IMR-90 (cell line): ENCODE results near the gene PRKRA. TPM values are rescaled to one million over a fixed set of nuclear protein-coding genes. Genes with fewer than 3 reads are reported as not detected.
"Not testable (repeated sequence)": the region's sequence is repeated elsewhere in the genome, so short reads cannot be mapped to it uniquely, and the experiment has no call there.

Experiments
- ATAC-seq: fragments of 200-7000 bp; cut with Tn5 transposase; 2 replicates; pipeline ENCODE4 v1.9.1; 2020; ENCODE audit warnings: low read depth, mild to moderate bottlenecking, moderate library complexity
- BruUV-seq: library from RNA; stranded (reverse); fragments of 400-500 nt; replicated peaks from 2 replicates; lab custom pipeline; 2021; lab: Mats Ljungman, UMichigan
- CTCF ChIA-PET: fragments of 300-600 bp; formaldehyde crosslinking; extraction: SDS; loops from one replicate; lab custom pipeline; 2021; ENCODE audit warnings: antibody characterized with exemption; lab: Yijun Ruan, JAX
- POLR2A ChIA-PET: fragments of 300-600 bp; sonication (Branson Sonifier 250); formaldehyde crosslinking; loops from one replicate; lab custom pipeline; 2022; ENCODE audit warnings: antibody characterized with exemption; ENCODE audit not compliant: unreplicated experiment; lab: Charles Lee
- DNase-seq: peaks from one replicate; pipeline ENCODE4 v3.0.0; 2013
- H2AFZ ChIP-seq: replicated peaks from 2 replicates; pipeline ENCODE3; 2013; ENCODE audit warnings: low read length, mild to moderate bottlenecking; ENCODE audit not compliant: poor library complexity
- H2AK5ac ChIP-seq: 2 replicates; pipeline ENCODE4 v1.6.1; 2013; ENCODE audit warnings: low read depth, low read length, inconsistent platforms
- H2AK9ac ChIP-seq: replicated peaks from 2 replicates; pipeline ENCODE3; 2013; ENCODE audit warnings: mild to moderate bottlenecking, low read depth, low read length, moderate library complexity; ENCODE audit not compliant: poor library complexity
- H2BK120ac ChIP-seq: 2 replicates; pipeline ENCODE4 v1.6.1; 2013; ENCODE audit warnings: low read depth, low read length, inconsistent platforms
- H2BK15ac ChIP-seq: 3 replicates; pipeline ENCODE4 v1.6.1; 2013; ENCODE audit warnings: low read depth, low read length, inconsistent platforms
- H2BK20ac ChIP-seq: 2 replicates; pipeline ENCODE4 v1.6.1; 2013; ENCODE audit warnings: low read depth, mild to moderate bottlenecking, inconsistent platforms, low read length, moderate library complexity
- H2BK5ac ChIP-seq: 2 replicates; pipeline ENCODE4 v1.6.1; 2013; ENCODE audit warnings: mild to moderate bottlenecking, low read depth, low read length, inconsistent platforms; ENCODE audit not compliant: poor library complexity, severe bottlenecking
- H3K14ac ChIP-seq: replicated peaks from 2 replicates; pipeline ENCODE4 v1.6.1; 2013; ENCODE audit warnings: low read depth, low read length, inconsistent platforms
- H3K18ac ChIP-seq: 2 replicates; pipeline ENCODE4 v1.6.1; 2013; ENCODE audit warnings: low read depth, low read length, control low read depth
- H3K23ac ChIP-seq: 2 replicates; pipeline ENCODE4 v1.6.1; 2013; ENCODE audit warnings: low read depth, low read length, inconsistent platforms
- H3K27ac ChIP-seq: 2 replicates; pipeline ENCODE4 v1.5.1; 2013; ENCODE audit warnings: mild to moderate bottlenecking, control low read depth, low read length; ENCODE audit not compliant: insufficient read depth
- H3K27me3 ChIP-seq: 2 replicates; pipeline ENCODE4 v1.6.1; 2013; ENCODE audit warnings: low read length; ENCODE audit not compliant: control insufficient read depth, insufficient read depth
- H3K36me3 ChIP-seq: 2 replicates; pipeline ENCODE4 v1.6.1; 2013; ENCODE audit warnings: low read length, mixed read lengths; ENCODE audit not compliant: control insufficient read depth, insufficient read depth
- H3K4ac ChIP-seq: 2 replicates; pipeline ENCODE4 v1.6.1; 2013; ENCODE audit warnings: low read depth, low read length, inconsistent platforms
- H3K4me1 ChIP-seq: 2 replicates; pipeline ENCODE4 v1.6.1; 2013; ENCODE audit warnings: low read length, mixed read lengths; ENCODE audit not compliant: control insufficient read depth, insufficient read depth
- H3K4me2 ChIP-seq: 2 replicates; pipeline ENCODE4 v1.6.1; 2013; ENCODE audit warnings: low read depth, mild to moderate bottlenecking, control low read depth, low read length, moderate library complexity
- H3K4me3 ChIP-seq: 2 replicates; pipeline ENCODE4 v1.5.1; 2013; ENCODE audit warnings: low read depth, mild to moderate bottlenecking, control low read depth, low read length, moderate library complexity; ENCODE audit not compliant: insufficient read depth
- H3K56ac ChIP-seq: 2 replicates; pipeline ENCODE4 v1.6.1; 2013; ENCODE audit warnings: low read length, inconsistent platforms; ENCODE audit not compliant: insufficient read depth; ENCODE audit errors: extremely low read depth
- H3K79me1 ChIP-seq, 2 experiments: 2 replicates each; pipeline ENCODE4 v1.6.1; 2013; ENCODE audit warnings: low read length in 2 of 2, inconsistent platforms in 1 of 2, low read depth in 1 of 2
- H3K9ac ChIP-seq: 2 replicates; pipeline ENCODE4 v1.6.1; 2013; ENCODE audit warnings: low read depth, low read length, control low read depth
- H3K9me1 ChIP-seq: 2 replicates; pipeline ENCODE4 v1.6.1; 2013; ENCODE audit warnings: low read length, inconsistent platforms; ENCODE audit not compliant: insufficient read depth
- H3K9me3 ChIP-seq: 2 replicates; pipeline ENCODE4 v1.6.1; 2013; ENCODE audit warnings: low read length; ENCODE audit not compliant: control insufficient read depth, insufficient read depth
- H4K20me1 ChIP-seq: 2 replicates; pipeline ENCODE4 v1.6.1; 2013; ENCODE audit warnings: low read length, inconsistent platforms; ENCODE audit not compliant: insufficient read depth
- H4K5ac ChIP-seq: 2 replicates; pipeline ENCODE4 v1.6.1; 2013; ENCODE audit warnings: mild to moderate bottlenecking, low read depth, low read length, control low read depth
- H4K8ac ChIP-seq, 2 experiments: 2 replicates each; pipeline ENCODE4 v1.6.1; 2013; ENCODE audit warnings: low read depth in 2 of 2, low read length in 2 of 2, control low read depth in 1 of 2, inconsistent platforms in 1 of 2
- H4K91ac ChIP-seq: 2 replicates; pipeline ENCODE4 v1.6.1; 2013; ENCODE audit warnings: low read depth, low read length, inconsistent platforms; ENCODE audit not compliant: insufficient read depth
- CHD1 ChIP-seq: IDR thresholded peaks from 2 replicates; pipeline ENCODE4 v1.6.1; 2012; ENCODE audit warnings: low read depth, low read length, improper control_type of control experiment
- MXI1 ChIP-seq: IDR thresholded peaks from 2 replicates; pipeline ENCODE4 v1.6.1; 2012; ENCODE audit warnings: low read depth, mild to moderate bottlenecking, low read length, moderate library complexity, borderline replicate concordance
- POLR2A ChIP-seq: IDR thresholded peaks from 2 replicates; pipeline ENCODE4 v1.6.1; 2012; ENCODE audit warnings: mild to moderate bottlenecking, low read depth, low read length
- RAD21 ChIP-seq: IDR thresholded peaks from 2 replicates; pipeline ENCODE4 v1.6.1; 2012; ENCODE audit warnings: low read length, improper control_type of control experiment
- RFX5 ChIP-seq: IDR thresholded peaks from 2 replicates; pipeline ENCODE4 v1.8.0; 2012; ENCODE audit warnings: low read depth, mild to moderate bottlenecking, low read length, moderate library complexity
- WGBS, 2 experiments: methylation state at CpG; one replicate each; pipeline versions ENCODE4 v1.1.5 to v1.1.7; 2013; ENCODE audit warnings: missing lambda C conversion rate in 2 of 2; ENCODE audit not compliant: insufficient read length in 1 of 2; ENCODE audit errors: extremely low coverage in 2 of 2; 5-methylcytosine and 5-hydroxymethylcytosine counted together
- dilution Hi-C: fragments of 300-500 bp; cut with HindIII; formaldehyde crosslinking; loops from one replicate; pipeline ENCODE4 v1.14.3; 2018; ENCODE audit warnings: low sequenced_read_pairs; ENCODE audit not compliant: unreplicated experiment
- in situ Hi-C: fragments of 300-500 bp; cut with MboI; formaldehyde crosslinking; loops from 3 replicates; pipeline ENCODE4 v1.14.3; 2019; ENCODE audit warnings: low sequenced_read_pairs, inconsistent platforms, mixed read lengths
- intact Hi-C: fragments of 100-400 bp; cut with micrococcal nuclease; formaldehyde crosslinking; loops from 2 replicates; pipeline ENCODE4 v1.10.0; 2022
- polyA plus RNA-seq, 3 experiments: library from polyadenylated mRNA; depleted of rRNA; stranded (reverse); fragments of >200 nt; gene quantifications; 2 replicates each; pipeline ENCODE4 v1.2.3, GENCODE V29; 2012; ENCODE audit warnings: low replicate concordance in 1 of 3
- total RNA-seq: library from RNA; depleted of rRNA; stranded (reverse); fragments of >200 nt; gene quantifications from 2 replicates; pipeline ENCODE4 v1.2.3, GENCODE V29; 2012
- TF ChIP-seq, protein P1 (sequence below): fragments of 150-350 bp; IDR thresholded peaks from 2 replicates; pipeline ENCODE4 v1.6.1; 2016; ENCODE audit warnings: low read depth, mild to moderate bottlenecking, low read length, moderate library complexity, borderline replicate concordance

PRKRA gene
- total and polyA plus RNA-seq, 2 of the 4 experiments (the other 2 are of a cell fraction) = 39.5 to 53.6 TPM

DNA sequence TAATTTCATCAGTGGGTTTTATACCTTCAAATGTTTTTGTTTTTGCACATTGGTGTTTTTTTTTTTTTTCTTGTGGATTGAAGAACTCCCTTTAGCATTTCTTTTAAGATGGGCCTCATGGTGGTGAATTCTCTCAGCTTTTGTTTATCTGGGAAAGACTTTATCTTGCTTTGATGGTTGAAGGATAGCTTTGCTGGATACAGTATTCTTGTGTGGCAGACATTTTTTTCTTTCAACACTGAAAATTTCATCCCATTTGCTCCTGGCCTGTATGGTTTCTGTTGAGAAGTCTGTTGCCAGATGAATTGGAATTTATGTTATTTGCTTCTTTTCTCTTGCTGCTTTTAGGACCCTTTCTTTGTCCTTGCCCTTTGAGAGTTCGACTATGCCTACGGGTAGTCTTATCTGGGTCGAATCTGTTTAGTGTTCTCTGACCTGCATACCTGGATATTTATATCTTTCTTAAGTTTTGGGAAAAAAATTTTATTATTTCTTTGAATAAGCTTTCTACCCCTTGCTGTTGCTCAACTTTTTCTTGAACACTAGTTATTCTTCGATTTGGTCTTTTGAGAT is 25.6 kb downstream of the PRKRA start:
- Histone ChIP-seq H4K8ac (no peak overlapping the region), H3K4me1 (no peaks in the 10 kb centered on the region), H2BK15ac (no peak overlapping the region), H2BK5ac (no peak overlapping the region), H3K27ac (no peak overlapping the region), H3K9ac (no peak overlapping the region), H3K14ac (no peak overlapping the region), H3K4me2 (no peak overlapping the region), H4K91ac (no peak overlapping the region), H4K20me1 (no peaks in the 10 kb centered on the region), H3K56ac (no peak overlapping the region), H2AK9ac (no peak overlapping the region), H3K4ac (no peak overlapping the region), H3K79me1 (peaks cover 19 to 37% of the 10 kb centered on the region in 2 experiments), H2AFZ (no peak overlapping the region), H2AK5ac (no peak overlapping the region), H3K9me1 (peaks cover 14% of the 10 kb centered on the region; the same call in 1 of the 2 replicates), H3K9me3 (peaks cover 2% of the 10 kb centered on the region; the same call in 1 of the 2 replicates), H3K18ac (no peak overlapping the region), H2BK20ac (no peak overlapping the region), H4K5ac (no peak overlapping the region), H3K4me3 (no peak overlapping the region), H2BK120ac (no peak overlapping the region), H3K36me3 (peaks cover 9% of the 10 kb centered on the region), H3K23ac (no peak overlapping the region), H3K27me3 (no peaks in the 10 kb centered on the region)
- dilution Hi-C loops (no loop called here), in situ Hi-C loops (no loop called here), intact Hi-C loops (no loop called here)
- no peak for DNase-seq
- POLR2A ChIA-PET = no interaction called here
- WGBS, 2 experiments = no CpG with 5 or more reads among the region's 4 CpGs
- no peak for ATAC-seq
- CTCF ChIA-PET = interaction anchor here (1.0 kb wide), 1 partner anchor 11 kb away, joined by 3 read pairs; no protein-coding TSS in a partner anchor
- TF ChIP-seq RFX5 = no peak
- TF ChIP-seq CHD1 = no peak
- TF ChIP-seq RAD21 = no peak
- TF ChIP-seq, protein P1, sequence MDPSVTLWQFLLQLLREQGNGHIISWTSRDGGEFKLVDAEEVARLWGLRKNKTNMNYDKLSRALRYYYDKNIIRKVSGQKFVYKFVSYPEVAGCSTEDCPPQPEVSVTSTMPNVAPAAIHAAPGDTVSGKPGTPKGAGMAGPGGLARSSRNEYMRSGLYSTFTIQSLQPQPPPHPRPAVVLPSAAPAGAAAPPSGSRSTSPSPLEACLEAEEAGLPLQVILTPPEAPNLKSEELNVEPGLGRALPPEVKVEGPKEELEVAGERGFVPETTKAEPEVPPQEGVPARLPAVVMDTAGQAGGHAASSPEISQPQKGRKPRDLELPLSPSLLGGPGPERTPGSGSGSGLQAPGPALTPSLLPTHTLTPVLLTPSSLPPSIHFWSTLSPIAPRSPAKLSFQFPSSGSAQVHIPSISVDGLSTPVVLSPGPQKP = no peak
- no peak for TF ChIP-seq MXI1
- TF ChIP-seq POLR2A = no peak
- BruUV-seq = no TSS peak

- H3K23ac ChIP-seq, H3K4me1 ChIP-seq, H3K4me3 ChIP-seq, H3K36me3 ChIP-seq, dilution Hi-C loops, H3K27ac ChIP-seq, H2BK20ac ChIP-seq, H3K27me3 ChIP-seq, H3K56ac ChIP-seq, H3K4ac ChIP-seq, ATAC-seq, H4K91ac ChIP-seq, H4K20me1 ChIP-seq, H2AK9ac ChIP-seq, H2AK5ac ChIP-seq, H3K14ac ChIP-seq, H3K9ac ChIP-seq, POLR2A ChIA-PET, H2AFZ ChIP-seq, H3K4me2 ChIP-seq, H3K9me3 ChIP-seq, intact Hi-C loops, H4K8ac ChIP-seq, in situ Hi-C loops, H4K5ac ChIP-seq, H2BK120ac ChIP-seq, H2BK5ac ChIP-seq, DNase-seq, H2BK15ac ChIP-seq, BruUV-seq, H3K18ac ChIP-seq: not testable (repeated sequence)
- Histone ChIP-seq H3K79me1 (peaks cover 22 to 41% of the 10 kb centered on the region in 2 experiments), H3K9me1 (peaks cover 10% of the 10 kb centered on the region; the same call in 1 of the 2 replicates)
- WGBS, 2 experiments = no CpG with 5 or more reads among the region's 5 CpGs
- CTCF ChIA-PET = interaction anchor here (1.5 kb wide), 1 partner anchor 9 kb away, joined by 5 read pairs; no protein-coding TSS in a partner anchor
Measured at GRCh38 chr2:178423746-178424145, 27.2 kb downstream of the PRKRA start.
